ENCODE data around the gene COG7.
"Not testable (repeated sequence)": the region's sequence is repeated elsewhere in the genome, so short reads cannot be mapped to it uniquely, and the experiment has no call there.

The COG7 gene

GRCh38 chr16:23484510-23485256 lies 31.7 kb upstream of the COG7 start:
- Mint-ChIP-seq H3K4me3 (no peak overlapping the region), H3K9me3 (ENCODE audit: low read depth) (no peaks in the 10 kb centered on the region), H3K4me1 (ENCODE audit: low read depth) (no peaks in the 10 kb centered on the region), H3K27ac (no peak overlapping the region), H3K27me3 (no peaks in the 10 kb centered on the region), H3K36me3 (no peaks in the 10 kb centered on the region)

- not testable (repeated sequence) for H3K4me1 Mint-ChIP-seq (ENCODE audit: low read depth); H3K27ac Mint-ChIP-seq; H3K36me3 Mint-ChIP-seq; H3K27me3 Mint-ChIP-seq; H3K9me3 Mint-ChIP-seq (ENCODE audit: low read depth); H3K4me3 Mint-ChIP-seq
Observed at GRCh38 chr16:23483492-23483891, 30.5 kb upstream of the COG7 start.

- Mint-ChIP-seq H3K27ac (no peak overlapping the region), H3K4me1 (ENCODE audit: low read depth) (no peaks in the 10 kb centered on the region), H3K27me3 (no peaks in the 10 kb centered on the region), H3K36me3 (peaks cover 3% of the 10 kb centered on the region), H3K4me3 (no peak overlapping the region), H3K9me3 (ENCODE audit: low read depth) (no peaks in the 10 kb centered on the region)
Observed at GRCh38 chr16:23482778-23483177, 29.8 kb upstream of the COG7 start.

GRCh38 chr16:23480257-23480656 lies 27.3 kb upstream of the COG7 start:
- Mint-ChIP-seq H3K9me3 (ENCODE audit: low read depth) (no peaks in the 10 kb centered on the region), H3K36me3 (peaks cover 3% of the 10 kb centered on the region), H3K27ac (no peak overlapping the region), H3K4me3 (no peak overlapping the region), H3K4me1 (ENCODE audit: low read depth) (no peaks in the 10 kb centered on the region), H3K27me3 (no peaks in the 10 kb centered on the region)

GRCh38 chr16:23479138-23479537 lies 26.1 kb upstream of the COG7 start:
- no peaks in the 10 kb centered on the region for H3K9me3 Mint-ChIP-seq (ENCODE audit: low read depth)
- no peaks in the 10 kb centered on the region for H3K27me3 Mint-ChIP-seq
- H3K4me1 Mint-ChIP-seq (ENCODE audit: low read depth) = no peaks in the 10 kb centered on the region
- H3K4me3 Mint-ChIP-seq = no peak overlapping the region
- peaks cover 3% of the 10 kb centered on the region for H3K36me3 Mint-ChIP-seq
- H3K27ac Mint-ChIP-seq = no peak overlapping the region

GRCh38 chr16:23478566-23478965 lies 25.6 kb upstream of the COG7 start:
- Mint-ChIP-seq H3K4me1 (ENCODE audit: low read depth) (no peaks in the 10 kb centered on the region), H3K36me3 (peaks cover 3% of the 10 kb centered on the region), H3K27me3 (no peaks in the 10 kb centered on the region), H3K27ac (peak overlapping the region; percentile 11), H3K9me3 (ENCODE audit: low read depth) (no peaks in the 10 kb centered on the region), H3K4me3 (no peak overlapping the region)

- H3K4me3 Mint-ChIP-seq = no peak overlapping the region
- peaks cover 3% of the 10 kb centered on the region for H3K36me3 Mint-ChIP-seq
- no peaks in the 10 kb centered on the region for H3K4me1 Mint-ChIP-seq (ENCODE audit: low read depth)
- no peaks in the 10 kb centered on the region for H3K9me3 Mint-ChIP-seq (ENCODE audit: low read depth)
- no peaks in the 10 kb centered on the region for H3K27me3 Mint-ChIP-seq
- H3K27ac Mint-ChIP-seq = no peak overlapping the region
Observed at GRCh38 chr16:23476289-23476688, 23.3 kb upstream of the COG7 start.

GRCh38 chr16:23469814-23470213 lies 16.8 kb upstream of the COG7 start:
- Mint-ChIP-seq H3K4me3 (no peak overlapping the region), H3K36me3 (peaks cover 3% of the 10 kb centered on the region), H3K27ac (peak overlapping the region; percentile 50), H3K4me1 (ENCODE audit: low read depth) (no peaks in the 10 kb centered on the region), H3K9me3 (ENCODE audit: low read depth) (no peaks in the 10 kb centered on the region), H3K27me3 (no peaks in the 10 kb centered on the region)

- Mint-ChIP-seq H3K36me3 (peaks cover 3% of the 10 kb centered on the region), H3K27ac (peak overlapping the region; percentile 36), H3K4me1 (ENCODE audit: low read depth) (no peaks in the 10 kb centered on the region), H3K9me3 (ENCODE audit: low read depth) (no peaks in the 10 kb centered on the region), H3K27me3 (no peaks in the 10 kb centered on the region), H3K4me3 (no peak overlapping the region)
Observed at GRCh38 chr16:23466162-23466885, 13.3 kb upstream of the COG7 start.

- H3K27ac Mint-ChIP-seq = no peak overlapping the region
- H3K4me3 Mint-ChIP-seq = no peak overlapping the region
- no peaks in the 10 kb centered on the region for H3K27me3 Mint-ChIP-seq
- H3K4me1 Mint-ChIP-seq (ENCODE audit: low read depth) = no peaks in the 10 kb centered on the region
- peaks cover 3% of the 10 kb centered on the region for H3K36me3 Mint-ChIP-seq
- H3K9me3 Mint-ChIP-seq (ENCODE audit: low read depth) = no peaks in the 10 kb centered on the region
Observed at GRCh38 chr16:23465179-23465578, 12.2 kb upstream of the COG7 start.

GRCh38 chr16:23464196-23464595 lies 11.2 kb upstream of the COG7 start:
- Mint-ChIP-seq H3K27ac (no peak overlapping the region), H3K27me3 (no peaks in the 10 kb centered on the region), H3K9me3 (ENCODE audit: low read depth) (no peaks in the 10 kb centered on the region), H3K4me1 (ENCODE audit: low read depth) (no peaks in the 10 kb centered on the region), H3K36me3 (peaks cover 3% of the 10 kb centered on the region), H3K4me3 (no peak overlapping the region)

- not testable (repeated sequence) for H3K27ac Mint-ChIP-seq; H3K9me3 Mint-ChIP-seq (ENCODE audit: low read depth); H3K36me3 Mint-ChIP-seq; H3K4me1 Mint-ChIP-seq (ENCODE audit: low read depth); H3K27me3 Mint-ChIP-seq; H3K4me3 Mint-ChIP-seq
Observed at GRCh38 chr16:23462994-23463393, 10.0 kb upstream of the COG7 start.

- peak overlapping the region; percentile 77 for H3K27ac Mint-ChIP-seq
- no peaks in the 10 kb centered on the region for H3K36me3 Mint-ChIP-seq
- no peaks in the 10 kb centered on the region for H3K9me3 Mint-ChIP-seq (ENCODE audit: low read depth)
- peaks cover 26% of the 10 kb centered on the region for H3K4me1 Mint-ChIP-seq (ENCODE audit: low read depth)
- H3K4me3 Mint-ChIP-seq = peak overlapping the region; percentile 98
- no peaks in the 10 kb centered on the region for H3K27me3 Mint-ChIP-seq
Observed at GRCh38 chr16:23453338-23454052, 506 bp upstream of the COG7 start.

GRCh38 chr16:23452221-23452571 lies 793 bp downstream of the COG7 start:
- H3K4me1 Mint-ChIP-seq (ENCODE audit: low read depth) = peaks cover 30% of the 10 kb centered on the region
- no peaks in the 10 kb centered on the region for H3K36me3 Mint-ChIP-seq
- no peaks in the 10 kb centered on the region for H3K27me3 Mint-ChIP-seq

GRCh38 chr16:23448392-23448791 lies 4.6 kb downstream of the COG7 start:
- no peaks in the 10 kb centered on the region for H3K27me3 Mint-ChIP-seq
- no peaks in the 10 kb centered on the region for H3K36me3 Mint-ChIP-seq
- no peaks in the 10 kb centered on the region for H3K9me3 Mint-ChIP-seq (ENCODE audit: low read depth)
- H3K27ac Mint-ChIP-seq = no peak overlapping the region
- peaks cover 30% of the 10 kb centered on the region for H3K4me1 Mint-ChIP-seq (ENCODE audit: low read depth)
- H3K4me3 Mint-ChIP-seq = no peak overlapping the region

More at GRCh38 chr16:23452221-23452571, 793 bp downstream of the COG7 start:
- peak overlapping the region; percentile 87 for H3K27ac Mint-ChIP-seq
- peak overlapping the region; percentile 98 for H3K4me3 Mint-ChIP-seq
- no peaks in the 10 kb centered on the region for H3K9me3 Mint-ChIP-seq (ENCODE audit: low read depth)

All from activated naive CD8-positive, alpha-beta T cell (primary cell).